NCI-H524 treated with DMSO at 0.1 percent for 48 hours (cell line): Measurements from ENCODE around the gene SCAMP5.

ENCODE experiments used
- DNase-seq: peaks from one replicate; lab custom pipeline; 2025; lab: John Stamatoyannopoulos, UW

SCAMP5 gene

DNA sequence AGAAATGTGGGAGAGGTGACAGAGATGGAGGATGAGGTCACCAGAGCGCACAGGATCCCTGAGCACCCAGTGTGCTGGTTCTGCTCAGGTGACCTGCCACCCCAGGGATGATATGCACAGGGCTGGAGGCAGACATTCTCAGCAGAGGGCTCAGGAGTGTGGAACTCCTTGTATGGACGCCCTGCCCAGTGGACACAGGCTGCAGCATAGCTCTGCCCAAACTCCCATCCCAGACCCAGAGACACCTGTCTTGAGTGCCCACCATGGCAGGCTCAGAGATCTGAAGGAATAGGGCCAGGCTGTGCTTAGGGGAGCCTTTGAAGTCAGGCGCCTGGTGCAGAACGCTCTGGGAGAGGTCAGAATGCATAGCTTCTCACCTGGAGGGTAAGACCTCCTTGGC lies 75.3 kb downstream of the SCAMP5 start:
- no peak for DNase-seq
